GM18907 (cell line): ENCODE data around the gene SGMS1.
"Not testable (repeated sequence)": the region's sequence is repeated elsewhere in the genome, so short reads cannot be mapped to it uniquely, and the experiment has no call there.

Experiments
- ATAC-seq: cut with Tn5 transposase; IDR thresholded peaks from one replicate; pipeline ENCODE4 v1.9.1; 2021; ENCODE audit warnings: mild to moderate bottlenecking, moderate library complexity; ENCODE audit not compliant: unreplicated experiment

SGMS1 gene

GRCh38 chr10:50585921-50586739 is 37.6 kb downstream of the SGMS1 start:
- ATAC-seq, result no peak

- no peak for ATAC-seq
Observed at GRCh38 chr10:50582766-50583762, 40.7 kb downstream of the SGMS1 start.

- ATAC-seq, result no peak
Observed at GRCh38 chr10:50582046-50582445, 41.7 kb downstream of the SGMS1 start.

GRCh38 chr10:50580262-50580891 is 43.4 kb downstream of the SGMS1 start:
- ATAC-seq, result no peak

DNA sequence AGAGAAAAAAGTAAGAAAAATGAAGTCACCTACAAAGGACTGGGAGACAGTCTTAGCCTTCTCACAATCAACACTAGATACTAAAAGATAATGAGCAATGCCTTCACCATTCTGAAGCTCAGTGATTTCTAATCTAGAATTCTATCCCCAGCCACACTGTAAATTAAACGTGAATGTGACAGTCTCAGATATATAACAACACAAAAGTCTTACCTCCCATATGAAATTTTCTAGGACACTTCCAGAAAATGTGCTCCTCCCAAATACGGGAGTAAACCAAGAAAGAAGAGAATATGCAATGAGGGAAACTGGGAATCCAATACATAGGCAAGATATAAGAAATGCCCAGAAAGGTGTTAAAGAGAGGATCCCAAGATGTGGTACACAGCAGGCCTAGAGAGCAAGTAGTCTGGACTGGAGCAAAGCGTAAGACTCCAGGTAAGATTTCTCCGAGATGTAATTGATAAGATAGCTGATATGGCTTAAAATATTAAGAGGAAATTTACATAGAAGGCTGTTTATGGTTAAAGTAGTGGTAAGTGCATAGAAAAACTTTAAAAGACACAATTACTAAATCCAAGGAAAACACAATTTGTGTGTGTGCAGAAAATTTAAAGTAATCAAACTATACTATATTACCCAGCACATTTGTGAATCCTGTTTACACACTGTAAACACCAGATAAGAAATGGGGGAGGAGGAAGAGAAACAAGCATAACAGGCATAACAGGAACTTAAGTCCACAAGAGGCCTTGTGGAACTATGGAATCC is 44.1 kb downstream of the SGMS1 start:
- no peak for ATAC-seq

GRCh38 chr10:50578949-50579348 is 44.8 kb downstream of the SGMS1 start:
- no peak for ATAC-seq

GRCh38 chr10:50577681-50578350 is 45.9 kb downstream of the SGMS1 start:
- ATAC-seq, result peak; percentile 77

GRCh38 chr10:50577010-50577409 is 46.7 kb downstream of the SGMS1 start:
- no peak for ATAC-seq

DNA sequence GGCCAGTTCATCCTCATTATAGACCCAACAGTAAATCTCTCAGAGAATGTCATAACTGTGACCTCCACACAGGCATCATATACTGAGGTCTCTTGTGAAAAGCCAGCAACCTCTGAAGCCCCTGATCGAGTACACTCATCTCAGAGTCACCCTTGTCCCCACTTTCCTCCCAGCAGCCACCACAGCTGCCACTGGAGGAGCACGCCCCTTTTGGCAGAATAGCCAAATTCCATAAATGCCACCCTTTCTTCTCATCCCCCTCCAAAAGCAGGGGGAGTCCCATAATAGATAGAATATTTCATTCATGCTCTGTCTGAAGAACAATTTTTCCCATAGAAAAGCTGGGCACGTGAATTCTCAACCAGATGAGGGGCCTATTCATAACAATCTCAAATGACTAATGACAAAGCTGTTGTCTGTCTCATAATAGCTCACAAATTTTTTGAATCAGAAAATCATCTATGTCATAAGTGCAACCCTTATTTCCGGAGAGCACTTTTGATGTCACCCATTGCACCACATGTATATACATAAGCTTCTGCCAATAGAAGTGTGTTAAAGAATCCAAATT is 47.4 kb downstream of the SGMS1 start:
- ATAC-seq, result no peak

- ATAC-seq, result no peak
Observed at GRCh38 chr10:50575477-50576244, 48.1 kb downstream of the SGMS1 start.

- ATAC-seq, result no peak
Observed at GRCh38 chr10:50574931-50575330, 48.8 kb downstream of the SGMS1 start.

DNA sequence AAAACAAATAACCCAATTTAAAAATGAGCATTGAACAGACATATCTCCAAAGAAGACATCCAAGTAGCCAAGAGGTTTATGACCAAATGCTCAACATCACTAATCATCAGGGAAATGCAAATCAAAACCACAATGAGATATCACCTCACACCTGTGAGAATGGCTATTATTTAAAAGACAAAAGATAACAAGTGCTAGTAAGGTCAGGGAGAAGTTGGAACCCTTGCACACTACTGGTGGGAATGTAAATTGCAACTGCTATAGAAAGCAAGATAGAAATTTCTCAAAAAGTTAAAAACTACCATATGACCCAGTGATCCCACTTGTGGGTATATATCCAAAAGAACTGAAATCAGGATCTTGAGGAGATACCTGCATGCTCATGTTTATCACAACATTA is 49.5 kb downstream of the SGMS1 start:
- no peak for ATAC-seq

DNA sequence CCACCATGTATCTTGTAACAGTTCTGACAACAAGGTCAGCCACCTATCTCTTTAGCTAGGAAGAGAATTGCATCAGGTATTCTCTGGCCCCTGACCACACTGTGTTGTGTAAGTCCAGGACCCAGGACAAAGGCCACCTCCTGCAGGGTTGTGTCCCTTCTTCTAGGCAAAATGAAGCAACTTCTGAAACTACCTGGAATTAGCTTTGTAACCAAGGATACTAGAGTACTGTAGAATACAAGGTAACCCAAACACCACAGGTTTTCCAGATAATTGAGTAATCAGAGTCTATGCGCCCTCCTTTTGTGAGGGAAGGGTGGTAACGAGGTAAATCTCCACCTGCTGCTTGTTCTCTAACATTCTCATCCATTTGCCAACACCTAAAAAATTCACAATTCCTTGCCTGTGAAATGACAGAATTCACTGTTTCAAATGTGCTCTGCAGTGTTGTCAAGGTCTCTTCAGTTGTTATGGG is 51.7 kb downstream of the SGMS1 start:
- no peak for ATAC-seq

DNA sequence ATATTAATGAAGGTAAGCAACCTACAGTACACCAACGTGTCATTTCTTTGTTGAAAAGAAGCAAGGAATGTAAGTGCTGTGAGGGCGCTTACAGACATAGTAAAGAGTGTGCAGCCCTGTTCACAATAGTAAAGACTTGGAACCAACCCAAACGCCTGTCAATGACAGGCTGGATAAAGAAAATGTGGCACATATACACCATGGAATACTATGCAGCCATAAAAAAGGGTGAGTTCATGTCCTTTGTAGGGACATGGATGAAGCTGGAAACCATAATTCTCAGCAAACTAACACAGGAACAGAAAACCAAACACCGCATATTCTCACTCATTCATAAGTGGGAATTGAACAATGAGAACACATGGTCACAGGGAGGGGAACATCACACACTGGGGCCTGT is 55.0 kb downstream of the SGMS1 start:
- ATAC-seq, result not testable (repeated sequence)

GRCh38 chr10:50567384-50567783 is 56.4 kb downstream of the SGMS1 start:
- ATAC-seq, result no peak

- no peak for ATAC-seq
Observed at GRCh38 chr10:50566150-50566549, 57.6 kb downstream of the SGMS1 start.

DNA sequence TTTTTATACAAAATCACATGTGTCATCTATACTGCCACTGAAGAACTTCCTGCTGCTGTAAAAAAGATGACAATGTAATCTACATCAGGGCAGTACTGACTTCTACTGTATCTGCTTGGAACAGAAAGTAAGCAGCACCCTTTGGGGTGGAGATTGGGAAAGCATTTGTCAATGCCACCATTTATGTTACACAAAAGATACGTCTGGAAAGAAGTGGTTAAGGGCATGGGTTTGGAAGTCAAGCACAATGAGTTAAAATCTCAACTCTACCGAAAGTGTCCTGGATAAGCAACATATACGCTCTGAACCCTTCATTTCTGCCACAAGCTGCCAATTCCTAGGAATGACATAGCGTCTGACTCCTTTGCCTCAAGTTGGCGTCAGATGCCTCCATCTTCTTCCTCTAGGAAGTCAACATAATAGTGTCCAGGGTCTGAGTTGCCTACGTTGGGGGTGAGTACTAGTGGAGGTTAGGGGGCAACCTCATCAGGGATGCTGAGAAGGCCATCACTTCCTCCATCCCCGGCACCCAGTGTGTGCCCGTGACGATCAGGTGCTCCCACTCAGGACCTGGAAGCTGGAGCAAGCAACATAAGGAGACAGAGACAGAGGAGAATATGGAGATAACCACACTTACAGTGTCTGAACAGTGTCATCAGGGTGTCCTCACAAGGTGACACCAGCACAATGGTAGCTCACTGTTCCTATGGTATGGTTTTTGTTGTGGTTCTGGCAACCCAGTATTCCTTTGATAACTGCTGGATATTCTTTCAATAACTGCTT is 58.3 kb downstream of the SGMS1 start:
- no peak for ATAC-seq

- ATAC-seq, result no peak
Observed at GRCh38 chr10:50563906-50564305, 59.9 kb downstream of the SGMS1 start.
